Measurements from ENCODE around the gene AQP6. TPM values are rescaled to one million over a fixed set of nuclear protein-coding genes. Genes with fewer than 3 reads are reported as not detected.

AQP6 gene
- total RNA-seq, 2 donors from 2014 or later = 0.40 TPM; not detected in 1

DNA sequence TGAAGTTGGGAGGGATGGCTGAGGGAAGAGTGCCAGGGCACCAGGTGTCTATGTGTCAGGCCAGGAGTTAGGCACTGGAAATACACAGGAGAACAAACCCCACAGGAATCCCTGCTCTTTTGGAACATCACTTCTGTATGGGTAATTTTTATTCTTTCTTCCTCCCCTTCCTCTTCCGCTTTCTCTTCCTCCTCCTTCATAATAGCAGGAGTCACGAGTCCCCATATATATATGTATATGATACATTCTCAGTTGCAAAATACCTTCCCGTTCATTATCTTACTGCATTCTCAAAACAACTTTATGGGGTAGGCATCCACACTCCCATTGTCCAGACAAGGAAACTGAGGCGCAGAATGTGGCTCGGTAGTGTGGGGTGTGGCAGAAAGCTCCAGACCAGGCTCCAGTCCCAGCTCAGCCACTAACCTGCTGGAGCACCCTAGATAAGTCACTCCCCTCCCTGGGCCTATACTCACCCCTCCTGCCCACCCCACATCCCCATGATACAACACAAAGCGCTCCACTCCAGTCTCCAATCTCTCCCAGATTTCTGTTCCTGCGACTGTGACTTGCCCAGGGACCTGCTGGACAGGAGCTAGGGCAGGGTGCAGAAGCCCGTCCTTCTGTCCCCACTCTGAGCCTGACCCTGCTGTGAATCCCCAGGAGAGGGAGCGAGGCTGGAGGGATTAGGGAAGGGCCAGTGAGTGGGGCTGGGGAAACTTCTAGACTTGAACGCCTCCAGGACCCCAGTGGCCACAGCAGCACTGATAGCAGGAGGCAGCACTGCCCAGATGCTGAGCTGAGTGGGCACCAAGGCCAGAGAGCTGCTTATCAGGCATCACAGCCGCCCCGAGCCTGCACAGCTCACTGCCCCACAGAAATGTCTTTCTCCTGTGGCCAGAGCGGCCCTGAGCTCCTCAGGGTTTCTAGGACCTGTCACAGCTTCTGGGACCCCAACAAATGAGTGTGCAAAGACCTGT, 23.6 kb upstream of the AQP6 start:
- Histone ChIP-seq H3K4me3 (no peak overlapping the region), H3K4me1 (replicated peaks) (no peaks in the 10 kb centered on the region), H3K9me3 (no peaks in the 10 kb centered on the region), H3K36me3 (no peaks in the 10 kb centered on the region), H3K27me3 (replicated peaks; ENCODE audit: insufficient read depth) (no peaks in the 10 kb centered on the region), H3K27ac (no peak overlapping the region)
- no peak for DNase-seq (ENCODE audit: low spot score)
- 89% methylated on average over 13 of the region's 13 CpGs for WGBS
- TF ChIP-seq POLR2A (IDR thresholded peaks at IDR 0.05) (no peak), POLR2AphosphoS5 (IDR thresholded peaks at IDR 0.05) (no peak), CTCF (IDR thresholded peaks at IDR 0.05) (no peak)
- intact Hi-C loops (cut with DNase I) = no loop called here

DNA sequence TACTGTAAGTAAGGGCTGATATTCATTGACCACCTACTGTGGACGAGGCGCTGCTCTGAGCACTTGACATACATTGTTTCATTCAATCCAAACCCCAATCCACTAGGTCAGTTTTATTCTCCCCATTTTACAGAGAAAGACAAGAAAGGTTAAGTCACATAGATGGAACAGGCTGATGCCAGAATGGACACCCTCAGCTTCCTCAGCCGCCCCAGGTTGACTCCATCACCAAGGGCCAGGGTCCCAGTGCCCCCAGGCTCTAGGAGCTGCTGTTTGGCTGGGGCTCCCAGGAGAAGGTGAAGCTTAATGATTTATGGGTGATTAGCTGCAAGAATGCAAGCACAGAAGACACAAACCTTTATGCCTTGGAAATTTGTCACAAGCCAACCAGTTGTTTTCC, 22.9 kb upstream of the AQP6 start:
- Histone ChIP-seq H3K27ac (no peak overlapping the region), H3K9me3 (no peaks in the 10 kb centered on the region), H3K27me3 (replicated peaks; ENCODE audit: insufficient read depth) (no peaks in the 10 kb centered on the region), H3K4me1 (replicated peaks) (no peaks in the 10 kb centered on the region), H3K4me3 (no peak overlapping the region), H3K36me3 (no peaks in the 10 kb centered on the region)
- DNase-seq (ENCODE audit: low spot score) = no peak
- TF ChIP-seq POLR2A (IDR thresholded peaks at IDR 0.05) (no peak), CTCF (IDR thresholded peaks at IDR 0.05) (no peak), POLR2AphosphoS5 (IDR thresholded peaks at IDR 0.05) (no peak)
- intact Hi-C loops (cut with DNase I) = no loop called here
- 89% methylated on average over 3 of the region's 3 CpGs for WGBS

DNA sequence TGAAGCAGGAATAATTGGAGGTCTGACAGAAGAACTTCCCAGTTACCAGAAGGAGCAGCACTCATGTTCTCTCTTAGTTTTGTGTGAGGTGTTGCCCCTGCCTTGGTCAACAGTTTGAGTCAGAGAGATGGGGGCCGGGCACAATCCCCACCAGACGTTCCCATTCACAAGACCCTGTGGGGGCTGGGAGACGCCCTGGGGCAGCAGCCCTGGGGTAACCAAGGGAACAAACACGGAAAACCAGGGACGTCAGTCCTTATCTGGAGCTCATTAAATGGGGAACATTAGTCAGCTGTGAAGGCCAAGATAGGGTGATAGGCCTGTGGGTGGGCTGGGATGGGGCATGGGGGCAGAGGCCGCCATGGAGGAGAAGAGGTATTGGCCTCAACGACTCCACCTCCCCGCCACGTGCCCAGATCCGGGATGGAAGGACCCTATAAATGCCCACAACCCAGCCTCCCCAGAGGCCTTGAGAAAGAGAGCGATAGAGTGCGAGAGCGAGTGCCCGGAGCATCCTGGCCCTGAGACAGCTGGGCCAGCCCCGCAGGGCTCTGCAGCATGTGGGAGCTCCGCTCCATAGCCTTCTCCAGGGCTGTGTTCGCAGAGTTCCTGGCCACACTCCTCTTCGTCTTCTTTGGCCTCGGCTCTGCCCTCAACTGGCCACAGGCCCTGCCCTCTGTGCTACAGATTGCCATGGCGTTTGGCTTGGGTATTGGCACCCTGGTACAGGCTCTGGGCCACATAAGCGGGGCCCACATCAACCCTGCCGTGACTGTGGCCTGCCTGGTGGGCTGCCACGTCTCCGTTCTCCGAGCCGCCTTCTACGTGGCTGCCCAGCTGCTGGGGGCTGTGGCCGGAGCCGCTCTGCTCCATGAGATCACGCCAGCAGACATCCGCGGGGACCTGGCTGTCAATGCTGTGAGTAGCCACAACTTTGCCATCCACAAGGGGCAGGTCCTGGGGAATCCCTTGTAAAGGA, 22.2 kb upstream of the AQP6 start, which contains the start of gene AQP2:
Gene AQP2, plus strand, starts transcription at position 465 of the 979 bp plus-strand sequence. Its CDS starts 94 bp downstream, at position 559.
- Histone ChIP-seq H3K27me3 (replicated peaks; ENCODE audit: insufficient read depth) (no peaks in the 10 kb centered on the region), H3K36me3 (no peaks in the 10 kb centered on the region), H3K4me3 (no peak within 1 kb of the TSS), H3K27ac (no peak within 1 kb of the TSS), H3K4me1 (replicated peaks) (no peaks in the 10 kb centered on the region), H3K9me3 (no peaks in the 10 kb centered on the region)
- no peak for TF ChIP-seq CTCF (IDR thresholded peaks at IDR 0.05)
- TF ChIP-seq POLR2A (IDR thresholded peaks at IDR 0.05) = no peak
- TF ChIP-seq POLR2AphosphoS5 (IDR thresholded peaks at IDR 0.05) = no peak
- no peak for DNase-seq (ENCODE audit: low spot score)
- intact Hi-C loops (cut with DNase I) = no loop called here
- WGBS = 84% methylated on average over 32 of the region's 32 CpGs

GRCh38 chr12:49951411-49952240, 21.1 kb upstream of the AQP6 start:
- DNase-seq (ENCODE audit: low spot score) = no peak
- intact Hi-C loops (cut with DNase I) = no loop called here
- no peaks in the 10 kb centered on the region for H3K27me3 ChIP-seq (replicated peaks; ENCODE audit: insufficient read depth)

More at GRCh38 chr12:49951411-49952240, 21.1 kb upstream of the AQP6 start:
- 83% methylated on average over 14 of the region's 14 CpGs for WGBS
- TF ChIP-seq POLR2A (IDR thresholded peaks at IDR 0.05) = no peak
- TF ChIP-seq POLR2AphosphoS5 (IDR thresholded peaks at IDR 0.05) = no peak
- no peak for TF ChIP-seq CTCF (IDR thresholded peaks at IDR 0.05)
- H3K9me3 ChIP-seq = no peaks in the 10 kb centered on the region
- H3K4me1 ChIP-seq (replicated peaks) = no peaks in the 10 kb centered on the region
- no peaks in the 10 kb centered on the region for H3K36me3 ChIP-seq
- no peak overlapping the region for H3K27ac ChIP-seq
- no peak overlapping the region for H3K4me3 ChIP-seq
